ENCODE data around the gene ANTXR1. TPM values are rescaled to one million over a fixed set of nuclear protein-coding genes. Genes with fewer than 3 reads are reported as not detected.

ANTXR1 gene
- total RNA-seq, 3 donors from 2014 or later (not counting 1 experiment from before 2014, with no cell fraction given), result not detected

GRCh38 chr2:69195706-69196105 lies 182.7 kb downstream of the ANTXR1 start:
- Histone ChIP-seq H3K27ac (ENCODE audit: low read length) (no peak overlapping the region), H3K27me3 (ENCODE audit: control insufficient read depth, insufficient read depth, low read length) (peaks cover 4% of the 10 kb centered on the region), H3K9me3 (ENCODE audit: control insufficient read depth, insufficient read depth, low read length) (no peaks in the 10 kb centered on the region), H3K36me3 (ENCODE audit: control insufficient read depth, insufficient read depth, low read length) (no peaks in the 10 kb centered on the region), H3K4me3 (ENCODE audit: low read length) (no peak overlapping the region), H3K4me1 (ENCODE audit: control insufficient read depth, insufficient read depth, low read length) (no peaks in the 10 kb centered on the region)
- intact Hi-C loops (cut with micrococcal nuclease), result no loop called here
- Mint-ChIP-seq H3K4me1 (no peaks in the 10 kb centered on the region), H3K9me3 (no peaks in the 10 kb centered on the region), H3K36me3 (no peaks in the 10 kb centered on the region), H3K4me3 (no peak overlapping the region), H3K27ac (no peak overlapping the region), H3K27me3 (ENCODE audit: low read depth in 2 of 2) (peaks cover 15 to 29% of the 10 kb centered on the region in 2 donors)
- ATAC-seq (no peak), DNase-seq (no peak)
- no peak for TF ChIP-seq CTCF (IDR thresholded peaks at IDR 0.05)

GRCh38 chr2:69196327-69197117 lies 183.5 kb downstream of the ANTXR1 start:
- WGBS (ENCODE audit: insufficient coverage), result 91% methylated on average over 9 of the region's 9 CpGs
- H3K27me3 ChIP-seq (ENCODE audit: control insufficient read depth, insufficient read depth, low read length), result peaks cover 4% of the 10 kb centered on the region
- H3K27ac ChIP-seq (ENCODE audit: low read length), result no peak overlapping the region
- no peaks in the 10 kb centered on the region for H3K9me3 ChIP-seq (ENCODE audit: control insufficient read depth, insufficient read depth, low read length)
- TF ChIP-seq CTCF (IDR thresholded peaks at IDR 0.05), result no peak
- Mint-ChIP-seq H3K4me1 (no peaks in the 10 kb centered on the region), H3K4me3 (no peak overlapping the region), H3K9me3 (no peaks in the 10 kb centered on the region), H3K36me3 (no peaks in the 10 kb centered on the region), H3K27me3 (ENCODE audit: low read depth in 2 of 2) (peaks cover 12 to 21% of the 10 kb centered on the region in 2 donors), H3K27ac (no peak overlapping the region)
- DNase-seq (no peak), ATAC-seq (no peak)
- no peak overlapping the region for H3K4me3 ChIP-seq (ENCODE audit: low read length)
- H3K36me3 ChIP-seq (ENCODE audit: control insufficient read depth, insufficient read depth, low read length), result no peaks in the 10 kb centered on the region
- intact Hi-C loops (cut with micrococcal nuclease), result no loop called here
- H3K4me1 ChIP-seq (ENCODE audit: control insufficient read depth, insufficient read depth, low read length), result no peaks in the 10 kb centered on the region

- H3K9me3 Mint-ChIP-seq, result no peaks in the 10 kb centered on the region
- no peaks in the 10 kb centered on the region for H3K36me3 Mint-ChIP-seq
- DNase-seq (no peak), ATAC-seq (no peak)
- H3K4me3 Mint-ChIP-seq, result no peak overlapping the region
- 76% methylated on average over 6 of the region's 6 CpGs for WGBS (ENCODE audit: insufficient coverage)
- Histone ChIP-seq H3K4me1 (ENCODE audit: control insufficient read depth, insufficient read depth, low read length) (no peaks in the 10 kb centered on the region), H3K36me3 (ENCODE audit: control insufficient read depth, insufficient read depth, low read length) (no peaks in the 10 kb centered on the region), H3K9me3 (ENCODE audit: control insufficient read depth, insufficient read depth, low read length) (no peaks in the 10 kb centered on the region), H3K27me3 (ENCODE audit: control insufficient read depth, insufficient read depth, low read length) (no peaks in the 10 kb centered on the region), H3K4me3 (ENCODE audit: low read length) (no peak overlapping the region), H3K27ac (ENCODE audit: low read length) (no peak overlapping the region)
- no peak for TF ChIP-seq CTCF (IDR thresholded peaks at IDR 0.05)
- H3K4me1 Mint-ChIP-seq, result no peaks in the 10 kb centered on the region
- peaks cover 5 to 6% of the 10 kb centered on the region in 2 donors for H3K27me3 Mint-ChIP-seq (ENCODE audit: low read depth in 2 of 2)
- H3K27ac Mint-ChIP-seq, result no peak overlapping the region
- intact Hi-C loops (cut with micrococcal nuclease), result no loop called here
Observed at GRCh38 chr2:69200107-69200520, 187.1 kb downstream of the ANTXR1 start.

- 85% methylated on average over 7 of the region's 7 CpGs for WGBS (ENCODE audit: insufficient coverage)
- Histone ChIP-seq H3K9me3 (ENCODE audit: control insufficient read depth, insufficient read depth, low read length) (no peaks in the 10 kb centered on the region), H3K4me3 (ENCODE audit: low read length) (no peak overlapping the region), H3K27me3 (ENCODE audit: control insufficient read depth, insufficient read depth, low read length) (no peaks in the 10 kb centered on the region), H3K36me3 (ENCODE audit: control insufficient read depth, insufficient read depth, low read length) (no peaks in the 10 kb centered on the region), H3K4me1 (ENCODE audit: control insufficient read depth, insufficient read depth, low read length) (no peaks in the 10 kb centered on the region), H3K27ac (ENCODE audit: low read length) (no peak overlapping the region)
- no peaks in the 10 kb centered on the region for H3K4me1 Mint-ChIP-seq
- ATAC-seq (no peak), DNase-seq (no peak)
- no peak for TF ChIP-seq CTCF (IDR thresholded peaks at IDR 0.05)
- H3K4me3 Mint-ChIP-seq, result no peak overlapping the region
- H3K36me3 Mint-ChIP-seq, result no peaks in the 10 kb centered on the region
- intact Hi-C loops (cut with micrococcal nuclease), result no loop called here
- peaks cover 5 to 6% of the 10 kb centered on the region in 2 donors for H3K27me3 Mint-ChIP-seq (ENCODE audit: low read depth in 2 of 2)
- H3K9me3 Mint-ChIP-seq, result no peaks in the 10 kb centered on the region
- no peak overlapping the region for H3K27ac Mint-ChIP-seq
Observed at GRCh38 chr2:69201259-69201658, 188.3 kb downstream of the ANTXR1 start.
